Measurements from ENCODE around the gene CDC42EP5.
A peak's percentile ranks its signal among the peaks of the same experiment; 100 is the strongest.

The CDC42EP5 gene

GRCh38 chr19:54424660-54425381, 48.3 kb downstream of the CDC42EP5 start:
- no peak for DNase-seq

- no peak for DNase-seq
These were observed 48.9 kb downstream of the CDC42EP5 start for GRCh38 chr19:54424201-54424600.

GRCh38 chr19:54422136-54422535, 51.0 kb downstream of the CDC42EP5 start:
- DNase-seq, result no peak

GRCh38 chr19:54421521-54421920, 51.6 kb downstream of the CDC42EP5 start:
- DNase-seq, result no peak

- no peak for DNase-seq
These were observed 52.0 kb downstream of the CDC42EP5 start for GRCh38 chr19:54421169-54421516.

- DNase-seq, result no peak
These were observed 52.5 kb downstream of the CDC42EP5 start for GRCh38 chr19:54420383-54421168.

GRCh38 chr19:54420068-54420382, 53.1 kb downstream of the CDC42EP5 start:
- DNase-seq, result no peak

GRCh38 chr19:54418930-54419800, 53.9 kb downstream of the CDC42EP5 start:
- DNase-seq, result no peak

- DNase-seq, result peak; percentile 27
These were observed 54.8 kb downstream of the CDC42EP5 start for GRCh38 chr19:54418030-54418929.

- no peak for DNase-seq
These were observed 56.2 kb downstream of the CDC42EP5 start for GRCh38 chr19:54416695-54417491.

- no peak for DNase-seq
These were observed 57.0 kb downstream of the CDC42EP5 start for GRCh38 chr19:54415901-54416673.

GRCh38 chr19:54415208-54415900, 57.7 kb downstream of the CDC42EP5 start, which contains the start of gene TTYH1:
TSS of gene TTYH1 (plus strand) at chr19:54415464. CDS start at chr19:54415553, 89 bp downstream.
- DNase-seq, result peak; percentile 42
